GM12864 (cell line): ENCODE measurements around the gene DDIT3.

Experiments
- DNase-seq: peaks from one replicate; pipeline ENCODE4 v3.0.0-alpha.2; 2011; ENCODE audit warnings: low read depth
- H3K4me3 ChIP-seq: 2 replicates; pipeline ENCODE4 v1.5.1; 2011; ENCODE audit warnings: mild to moderate bottlenecking, low read depth, low read length, control low read depth
- CTCF ChIP-seq: IDR thresholded peaks from 2 replicates; pipeline ENCODE4 v1.5.1; 2011; ENCODE audit warnings: low read depth, mild to moderate bottlenecking, moderate library complexity, low read length, control low read depth, inconsistent platforms; ENCODE audit errors: missing control alignments

Gene DDIT3

GRCh38 chr12:57475271-57476161 is 44.8 kb downstream of the DDIT3 start:
- no peak for TF ChIP-seq CTCF
- H3K4me3 ChIP-seq: peak overlapping the region; percentile 72
- DNase-seq: no peak

DNA sequence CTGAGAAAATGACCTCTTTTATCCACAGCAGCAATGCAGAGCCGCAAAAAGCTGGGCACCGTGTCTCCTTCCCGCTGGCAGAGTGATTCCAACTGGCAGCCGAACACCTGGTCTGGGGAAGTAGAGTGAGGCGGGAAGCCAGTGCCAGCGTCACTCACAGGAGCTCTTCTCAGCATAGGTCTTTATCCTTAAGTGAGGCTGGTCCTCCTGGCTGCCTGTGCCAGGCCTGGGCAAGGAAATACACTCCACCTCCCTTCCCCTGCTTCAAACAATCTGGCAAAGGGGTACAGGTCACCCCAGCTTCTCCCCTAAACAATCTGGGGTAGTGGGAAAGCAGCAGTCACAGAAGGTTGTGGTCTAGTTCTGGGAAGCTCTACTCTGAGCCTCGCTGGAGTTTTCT is 45.5 kb downstream of the DDIT3 start:
- no peak for TF ChIP-seq CTCF
- no peak overlapping the region for H3K4me3 ChIP-seq
- DNase-seq: no peak

DNA sequence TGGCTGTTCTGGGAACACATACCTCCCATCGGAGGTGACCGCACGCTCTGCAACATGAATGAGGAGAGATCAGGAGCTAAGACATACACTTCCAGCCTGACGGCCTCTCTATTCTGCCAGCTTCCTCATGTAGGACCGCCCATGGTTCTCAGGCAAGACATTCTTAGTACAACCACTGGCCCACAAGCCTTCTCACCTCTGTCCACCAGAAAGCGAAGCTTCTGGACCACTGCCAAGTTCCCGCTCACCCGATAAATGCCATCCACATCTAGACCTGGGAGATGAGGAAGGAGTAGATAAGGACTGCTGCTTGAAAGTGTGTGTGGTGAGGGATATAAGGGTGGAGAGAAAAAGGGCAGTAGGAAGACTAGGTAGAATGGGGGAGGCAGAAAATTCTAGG is 45.9 kb downstream of the DDIT3 start:
- H3K4me3 ChIP-seq: no peak overlapping the region
- DNase-seq: no peak
- no peak for TF ChIP-seq CTCF

- TF ChIP-seq CTCF: no peak
- no peak overlapping the region for H3K4me3 ChIP-seq
- no peak for DNase-seq
Measured at GRCh38 chr12:57473886-57474285, 46.4 kb downstream of the DDIT3 start.

GRCh38 chr12:57473392-57473791 is 46.9 kb downstream of the DDIT3 start:
- no peak for DNase-seq
- no peak for TF ChIP-seq CTCF
- H3K4me3 ChIP-seq: no peak overlapping the region

GRCh38 chr12:57472391-57472790 is 47.9 kb downstream of the DDIT3 start:
- no peak for TF ChIP-seq CTCF
- H3K4me3 ChIP-seq: no peak overlapping the region
- DNase-seq: no peak

DNA sequence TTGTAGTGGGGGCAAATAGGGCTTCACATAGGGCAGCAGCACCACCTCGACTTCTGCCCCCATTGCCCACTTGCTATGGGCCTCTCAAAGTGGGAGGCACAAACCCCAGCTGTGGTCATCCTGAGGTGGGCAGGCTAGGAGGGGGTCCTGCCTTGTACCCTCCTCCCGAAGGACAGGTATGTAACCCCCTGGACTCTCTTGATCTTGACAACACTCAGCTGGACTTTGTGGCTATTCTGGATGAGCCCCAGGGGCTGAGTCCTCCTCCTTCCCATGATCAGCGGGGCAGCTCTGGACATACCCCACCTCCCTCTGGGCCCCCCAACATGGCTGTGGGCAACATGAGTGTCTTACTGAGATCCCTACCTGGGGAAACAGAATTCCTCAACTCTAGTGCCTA is 48.7 kb downstream of the DDIT3 start:
- no peak overlapping the region for H3K4me3 ChIP-seq
- TF ChIP-seq CTCF: no peak
- no peak for DNase-seq
